HG03064 (cell line): Measurements from ENCODE around the gene CD48.
"Not testable (repeated sequence)": the region's sequence is repeated elsewhere in the genome, so short reads cannot be mapped to it uniquely, and the experiment has no call there.

Experiments
- ATAC-seq: cut with Tn5 transposase; IDR thresholded peaks from one replicate; pipeline ENCODE4 v1.9.1; 2021; ENCODE audit warnings: low read depth; ENCODE audit not compliant: unreplicated experiment

The CD48 gene

GRCh38 chr1:160716013-160716412 lies 4.4 kb upstream of the CD48 start:
- no peak for ATAC-seq

GRCh38 chr1:160714034-160714648 lies 2.5 kb upstream of the CD48 start:
- ATAC-seq = not testable (repeated sequence)

- ATAC-seq = no peak
Observed at GRCh38 chr1:160713161-160713560, 1.5 kb upstream of the CD48 start.

- not testable (repeated sequence) for ATAC-seq
Observed at GRCh38 chr1:160712525-160713080, 981 bp upstream of the CD48 start.

- no peak for ATAC-seq
Observed at GRCh38 chr1:160711276-160711601, 383 bp downstream of the CD48 start.

- no peak for ATAC-seq
Observed at GRCh38 chr1:160710517-160711252, 937 bp downstream of the CD48 start.

GRCh38 chr1:160709715-160710114 lies 1.9 kb downstream of the CD48 start:
- no peak for ATAC-seq

GRCh38 chr1:160708801-160709200 lies 2.8 kb downstream of the CD48 start:
- ATAC-seq = no peak

GRCh38 chr1:160708118-160708517 lies 3.5 kb downstream of the CD48 start:
- no peak for ATAC-seq

GRCh38 chr1:160707236-160708064 lies 4.2 kb downstream of the CD48 start:
- no peak for ATAC-seq

GRCh38 chr1:160706526-160707235 lies 4.9 kb downstream of the CD48 start:
- no peak for ATAC-seq

GRCh38 chr1:160705742-160706141 lies 5.9 kb downstream of the CD48 start:
- ATAC-seq = no peak

- ATAC-seq = not testable (repeated sequence)
Observed at GRCh38 chr1:160705212-160705621, 6.4 kb downstream of the CD48 start.

GRCh38 chr1:160704250-160704649 lies 7.4 kb downstream of the CD48 start:
- no peak for ATAC-seq

GRCh38 chr1:160702100-160702499 lies 9.5 kb downstream of the CD48 start:
- no peak for ATAC-seq

- ATAC-seq = not testable (repeated sequence)
Observed at GRCh38 chr1:160692390-160692789, 19.2 kb downstream of the CD48 start.

GRCh38 chr1:160685266-160685665 lies 26.4 kb downstream of the CD48 start:
- ATAC-seq = no peak

GRCh38 chr1:160682983-160683865 lies 28.4 kb downstream of the CD48 start:
- ATAC-seq = no peak

- ATAC-seq = no peak
Observed at GRCh38 chr1:160681891-160682140, 29.8 kb downstream of the CD48 start.
